Breast epithelium (tissue), 4 donors: ENCODE measurements around the gene FOXP3. TPM values are rescaled to one million over a fixed set of nuclear protein-coding genes. Genes with fewer than 3 reads are reported as not detected.
A peak's percentile ranks its signal among the peaks of the same experiment; 100 is the strongest.

Source experiments
- DNase-seq, 2 donors: peaks; one replicate each; pipeline ENCODE4 v3.0.0-alpha.2; 2019; ENCODE audit warnings: low spot score in 2 of 2
- H3K27ac ChIP-seq, 2 donors: fragments of 200-600 bp; sonication (generic) in 1 of 2; one replicate each; pipeline ENCODE4 v1.5.1; 2016 to 2019; ENCODE audit warnings: mild to moderate bottlenecking in 1 of 2
- H3K27me3 ChIP-seq, 2 donors: fragments of 200-600 bp; sonication (generic) in 1 of 2; one replicate each; pipeline versions ENCODE4 v1.5.1 to v1.6.0; 2017 to 2019; ENCODE audit warnings: control low read depth in 1 of 2, mild to moderate bottlenecking in 1 of 2
- H3K36me3 ChIP-seq: fragments of 200-600 bp; one replicate; pipeline ENCODE4 v1.5.1; 2019
- H3K4me1 ChIP-seq, 2 donors: fragments of 200-600 bp; sonication (generic); one replicate each; pipeline ENCODE4 v1.5.1; 2016 to 2019; ENCODE audit warnings: control low read depth in 1 of 2
- H3K4me3 ChIP-seq, 3 donors: fragments of 200-600 bp; sonication (generic); 1 replicate in 2 of 3; 2 replicates in 1 of 3; pipeline ENCODE4 v1.5.1; 2016 to 2019; ENCODE audit warnings: mild to moderate bottlenecking in 3 of 3, moderate library complexity in 2 of 3
- H3K9me3 ChIP-seq, 2 donors: fragments of 200-600 bp; sonication (generic) in 1 of 2; one replicate each; pipeline ENCODE4 v1.5.1; 2016 to 2019; ENCODE audit warnings: control low read depth in 1 of 2
- CTCF ChIP-seq, 3 donors: fragments of 450-650 bp; IDR thresholded peaks; one replicate each; pipeline ENCODE4 v1.5.1; 2016 to 2017; ENCODE audit warnings: antibody characterized with exemption in 3 of 3, mild to moderate bottlenecking in 3 of 3, moderate library complexity in 3 of 3
- POLR2A ChIP-seq: fragments of 450-650 bp; IDR thresholded peaks from one replicate; pipeline ENCODE4 v1.6.1; 2016; ENCODE audit warnings: antibody characterized with exemption, mild to moderate bottlenecking, moderate library complexity
- POLR2AphosphoS5 ChIP-seq, 3 donors: sonication (generic); formaldehyde crosslinking; IDR thresholded peaks; one replicate each; pipeline ENCODE4 v1.6.1; 2017; ENCODE audit warnings: antibody characterized with exemption in 3 of 3
- intact Hi-C: fragments of 100-400 bp; cut with DNase I; formaldehyde crosslinking; loops from one replicate; pipeline ENCODE4 v1.15.1; 2023; ENCODE audit warnings: low total_unique reads
- total RNA-seq, 3 donors: library from RNA; depleted of rRNA; stranded (reverse); fragments of >200 nt; gene quantifications; one replicate each; pipeline ENCODE4 v1.1.0, GENCODE V29; 2016

Gene FOXP3
- total RNA-seq, 3 donors from 2014 or later = 0.16 TPM; not detected in 2

GRCh38 chrX:49269767-49270248 lies 5.3 kb upstream of the FOXP3 start, which contains the start of gene PPP1R3F:
Gene PPP1R3F (plus strand): TSS chrX:49269793. CDS start chrX:49269870, 77 bp downstream.
- Histone ChIP-seq H3K9me3 (no peaks in the 10 kb centered on the region), H3K27me3 (peaks cover 0 to 19% of the 10 kb centered on the region in 2 donors), H3K4me1 (no peaks in the 10 kb centered on the region), H3K27ac (peak within 1 kb of the TSS; percentile 92 to 97), H3K4me3 (peak within 1 kb of the TSS; percentile 61 to 84 (median 71)), H3K36me3 (no peaks in the 10 kb centered on the region)
- DNase-seq = no peak
- peak in 1 of 3 donors; percentile 53 for TF ChIP-seq POLR2AphosphoS5 (IDR thresholded peaks at IDR 0.05)
- TF ChIP-seq CTCF (IDR thresholded peaks at IDR 0.05) = no peak
- intact Hi-C loops = loop anchor here (2.0 kb wide), 1 partner anchor 79 kb away; no protein-coding TSS in a partner anchor

GRCh38 chrX:49269010-49269766 lies 4.7 kb upstream of the FOXP3 start:
- peak; percentile 97 to 98 for DNase-seq
- intact Hi-C loops = no loop called here
- Histone ChIP-seq H3K36me3 (no peaks in the 10 kb centered on the region), H3K9me3 (no peaks in the 10 kb centered on the region), H3K4me3 (peak overlapping the region; percentile 61 to 84 (median 71)), H3K27ac (peak overlapping the region; percentile 92 to 97), H3K4me1 (no peaks in the 10 kb centered on the region), H3K27me3 (peaks cover 0 to 15% of the 10 kb centered on the region in 2 donors)
- TF ChIP-seq CTCF (IDR thresholded peaks at IDR 0.05) = no peak
- TF ChIP-seq POLR2A = no peak
- peak; percentile 47 to 54 (median 54) for TF ChIP-seq POLR2AphosphoS5 (IDR thresholded peaks at IDR 0.05)

GRCh38 chrX:49268702-49269009 lies 4.1 kb upstream of the FOXP3 start:
- Histone ChIP-seq H3K9me3 (no peaks in the 10 kb centered on the region), H3K4me1 (no peaks in the 10 kb centered on the region), H3K27ac (peak overlapping the region; percentile 92 to 97), H3K27me3 (peaks cover 0 to 11% of the 10 kb centered on the region in 2 donors), H3K4me3 (peak overlapping the region; percentile 61 to 84 (median 71)), H3K36me3 (no peaks in the 10 kb centered on the region)
- TF ChIP-seq POLR2AphosphoS5 (IDR thresholded peaks at IDR 0.05) (no peak), POLR2A (no peak), CTCF (IDR thresholded peaks at IDR 0.05) (no peak)
- intact Hi-C loops = no loop called here
- DNase-seq = no peak

GRCh38 chrX:49266523-49267445 lies 2.3 kb upstream of the FOXP3 start:
- intact Hi-C loops = no loop called here
- H3K27ac ChIP-seq = no peak overlapping the region
- no peaks in the 10 kb centered on the region for H3K9me3 ChIP-seq
- DNase-seq = no peak
- H3K27me3 ChIP-seq = peaks cover 0 to 6% of the 10 kb centered on the region in 2 donors
- H3K4me1 ChIP-seq = no peaks in the 10 kb centered on the region
- TF ChIP-seq CTCF (IDR thresholded peaks at IDR 0.05) = no peak
- TF ChIP-seq POLR2A = no peak
- no peak for TF ChIP-seq POLR2AphosphoS5 (IDR thresholded peaks at IDR 0.05)
- no peaks in the 10 kb centered on the region for H3K36me3 ChIP-seq
- no peak overlapping the region for H3K4me3 ChIP-seq
